ENCODE measurements around the gene TRIM37. TPM values are rescaled to one million over a fixed set of nuclear protein-coding genes. Genes with fewer than 3 reads are reported as not detected.

Gene TRIM37
- total RNA-seq, 1 experiment from 2014 or later, result 62.3 TPM

DNA sequence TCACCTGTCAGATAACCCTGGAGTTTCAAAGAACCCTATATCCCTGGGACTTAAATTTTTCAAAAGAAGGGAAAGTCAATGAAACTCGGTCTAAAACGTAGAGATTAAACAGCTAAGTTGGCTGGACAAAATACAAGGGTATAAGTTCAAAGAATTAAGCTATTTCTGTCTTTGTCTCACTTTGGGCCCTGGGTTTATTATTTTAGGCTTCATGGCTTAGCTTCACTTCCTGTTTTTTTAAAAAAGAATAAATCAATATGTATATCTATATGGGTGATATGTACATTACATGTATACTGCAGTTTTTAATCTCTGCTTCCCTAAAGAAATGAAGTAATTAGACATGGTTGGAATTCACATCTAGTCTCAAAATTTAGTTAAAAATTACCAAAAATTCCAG is 132.3 kb downstream of the TRIM37 start:
- CTCF ChIA-PET, result no interaction called here
- no peak overlapping the region for H3K27ac Mint-ChIP-seq

DNA sequence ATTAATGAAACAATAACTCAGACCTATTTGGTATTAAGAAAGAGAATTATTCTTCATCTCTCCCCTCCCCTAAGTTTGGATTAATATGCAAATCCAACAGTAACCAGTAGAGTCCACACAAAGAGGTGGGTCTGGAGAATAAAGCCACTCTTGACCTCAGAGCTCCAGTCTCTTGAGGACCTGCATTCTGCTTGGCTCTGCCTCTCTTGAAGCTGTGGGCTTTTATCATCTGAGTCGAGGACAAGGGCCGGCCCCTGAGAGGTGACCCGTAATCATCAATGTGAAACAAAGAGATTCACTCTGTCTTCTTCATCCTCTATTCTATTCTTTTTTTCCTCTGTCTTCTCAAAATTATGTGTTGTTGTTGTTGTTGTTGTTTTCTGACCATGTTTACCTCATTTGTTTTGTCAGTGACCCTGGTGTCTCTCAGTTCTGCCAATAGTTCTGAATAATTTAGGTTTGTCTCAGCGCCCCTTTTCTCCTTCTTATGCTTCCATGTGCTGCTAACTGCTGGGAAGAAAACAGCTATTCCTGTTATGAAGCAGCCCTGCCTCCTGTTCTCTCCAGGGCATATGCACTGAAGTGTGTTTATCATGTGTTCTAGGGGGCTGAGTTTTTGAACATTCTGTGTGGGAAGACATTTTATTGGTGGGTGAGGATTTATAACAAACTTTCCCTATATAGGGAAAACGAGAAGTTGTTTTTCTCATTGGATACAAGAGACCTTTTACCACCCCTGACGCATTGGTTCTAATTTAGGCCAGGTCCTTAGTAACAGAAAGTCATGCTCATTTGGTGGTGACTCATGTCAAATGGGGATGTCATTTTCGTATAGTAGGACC is 135.8 kb downstream of the TRIM37 start:
- DNase-seq (ENCODE audit: low spot score) (no peak), ATAC-seq (no peak)
- CTCF ChIA-PET, result interaction anchor here (0.7 to 1.9 kb wide), 3 partner anchors 11 to 452 kb away, joined by 3 to 6 read pairs (median 5); no protein-coding TSS in a partner anchor
- no peak overlapping the region for H3K27ac Mint-ChIP-seq
- no peaks in the 10 kb centered on the region for H3K36me3 Mint-ChIP-seq
- H3K27me3 Mint-ChIP-seq (ENCODE audit: low read depth), result no peaks in the 10 kb centered on the region
- peaks cover 29% of the 10 kb centered on the region for H3K4me1 Mint-ChIP-seq
- no peak overlapping the region for H3K4me3 Mint-ChIP-seq
- H3K9me3 Mint-ChIP-seq, result no peaks in the 10 kb centered on the region
- POLR2A ChIA-PET, result no interaction called here
- TF ChIP-seq JAZF1 (CRISPR knock-in tag; IDR thresholded peaks at IDR 0.05) (no peak), GTF2I (CRISPR knock-in tag; conservative IDR thresholded peaks at IDR 0.05) (no peak), SMAD4 (CRISPR knock-in tag; IDR thresholded peaks at IDR 0.05) (no peak), NFE2L1 (CRISPR knock-in tag; IDR thresholded peaks at IDR 0.05) (no peak), HMGA2 (CRISPR knock-in tag; IDR thresholded peaks at IDR 0.05) (no peak), TEAD1 (CRISPR knock-in tag; IDR thresholded peaks at IDR 0.05) (no peak), ZNF396 (CRISPR knock-in tag; IDR thresholded peaks at IDR 0.05; ENCODE audit: borderline replicate concordance) (no peak)
- TF ChIP-seq, protein P1, sequence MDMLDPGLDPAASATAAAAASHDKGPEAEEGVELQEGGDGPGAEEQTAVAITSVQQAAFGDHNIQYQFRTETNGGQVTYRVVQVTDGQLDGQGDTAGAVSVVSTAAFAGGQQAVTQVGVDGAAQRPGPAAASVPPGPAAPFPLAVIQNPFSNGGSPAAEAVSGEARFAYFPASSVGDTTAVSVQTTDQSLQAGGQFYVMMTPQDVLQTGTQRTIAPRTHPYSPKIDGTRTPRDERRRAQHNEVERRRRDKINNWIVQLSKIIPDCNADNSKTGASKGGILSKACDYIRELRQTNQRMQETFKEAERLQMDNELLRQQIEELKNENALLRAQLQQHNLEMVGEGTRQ (CRISPR knock-in tag; IDR thresholded peaks at IDR 0.05), result no peak
- TF ChIP-seq, protein P2, sequence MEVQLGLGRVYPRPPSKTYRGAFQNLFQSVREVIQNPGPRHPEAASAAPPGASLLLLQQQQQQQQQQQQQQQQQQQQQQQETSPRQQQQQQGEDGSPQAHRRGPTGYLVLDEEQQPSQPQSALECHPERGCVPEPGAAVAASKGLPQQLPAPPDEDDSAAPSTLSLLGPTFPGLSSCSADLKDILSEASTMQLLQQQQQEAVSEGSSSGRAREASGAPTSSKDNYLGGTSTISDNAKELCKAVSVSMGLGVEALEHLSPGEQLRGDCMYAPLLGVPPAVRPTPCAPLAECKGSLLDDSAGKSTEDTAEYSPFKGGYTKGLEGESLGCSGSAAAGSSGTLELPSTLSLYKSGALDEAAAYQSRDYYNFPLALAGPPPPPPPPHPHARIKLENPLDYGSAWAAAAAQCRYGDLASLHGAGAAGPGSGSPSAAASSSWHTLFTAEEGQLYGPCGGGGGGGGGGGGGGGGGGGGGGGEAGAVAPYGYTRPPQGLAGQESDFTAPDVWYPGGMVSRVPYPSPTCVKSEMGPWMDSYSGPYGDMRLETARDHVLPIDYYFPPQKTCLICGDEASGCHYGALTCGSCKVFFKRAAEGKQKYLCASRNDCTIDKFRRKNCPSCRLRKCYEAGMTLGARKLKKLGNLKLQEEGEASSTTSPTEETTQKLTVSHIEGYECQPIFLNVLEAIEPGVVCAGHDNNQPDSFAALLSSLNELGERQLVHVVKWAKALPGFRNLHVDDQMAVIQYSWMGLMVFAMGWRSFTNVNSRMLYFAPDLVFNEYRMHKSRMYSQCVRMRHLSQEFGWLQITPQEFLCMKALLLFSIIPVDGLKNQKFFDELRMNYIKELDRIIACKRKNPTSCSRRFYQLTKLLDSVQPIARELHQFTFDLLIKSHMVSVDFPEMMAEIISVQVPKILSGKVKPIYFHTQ (CRISPR knock-in tag; IDR thresholded peaks at IDR 0.05), result no peak
- TF ChIP-seq, protein P3, sequence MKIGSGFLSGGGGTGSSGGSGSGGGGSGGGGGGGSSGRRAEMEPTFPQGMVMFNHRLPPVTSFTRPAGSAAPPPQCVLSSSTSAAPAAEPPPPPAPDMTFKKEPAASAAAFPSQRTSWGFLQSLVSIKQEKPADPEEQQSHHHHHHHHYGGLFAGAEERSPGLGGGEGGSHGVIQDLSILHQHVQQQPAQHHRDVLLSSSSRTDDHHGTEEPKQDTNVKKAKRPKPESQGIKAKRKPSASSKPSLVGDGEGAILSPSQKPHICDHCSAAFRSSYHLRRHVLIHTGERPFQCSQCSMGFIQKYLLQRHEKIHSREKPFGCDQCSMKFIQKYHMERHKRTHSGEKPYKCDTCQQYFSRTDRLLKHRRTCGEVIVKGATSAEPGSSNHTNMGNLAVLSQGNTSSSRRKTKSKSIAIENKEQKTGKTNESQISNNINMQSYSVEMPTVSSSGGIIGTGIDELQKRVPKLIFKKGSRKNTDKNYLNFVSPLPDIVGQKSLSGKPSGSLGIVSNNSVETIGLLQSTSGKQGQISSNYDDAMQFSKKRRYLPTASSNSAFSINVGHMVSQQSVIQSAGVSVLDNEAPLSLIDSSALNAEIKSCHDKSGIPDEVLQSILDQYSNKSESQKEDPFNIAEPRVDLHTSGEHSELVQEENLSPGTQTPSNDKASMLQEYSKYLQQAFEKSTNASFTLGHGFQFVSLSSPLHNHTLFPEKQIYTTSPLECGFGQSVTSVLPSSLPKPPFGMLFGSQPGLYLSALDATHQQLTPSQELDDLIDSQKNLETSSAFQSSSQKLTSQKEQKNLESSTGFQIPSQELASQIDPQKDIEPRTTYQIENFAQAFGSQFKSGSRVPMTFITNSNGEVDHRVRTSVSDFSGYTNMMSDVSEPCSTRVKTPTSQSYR (CRISPR knock-in tag; IDR thresholded peaks at IDR 0.05), result no peak
- TF ChIP-seq, protein P4, sequence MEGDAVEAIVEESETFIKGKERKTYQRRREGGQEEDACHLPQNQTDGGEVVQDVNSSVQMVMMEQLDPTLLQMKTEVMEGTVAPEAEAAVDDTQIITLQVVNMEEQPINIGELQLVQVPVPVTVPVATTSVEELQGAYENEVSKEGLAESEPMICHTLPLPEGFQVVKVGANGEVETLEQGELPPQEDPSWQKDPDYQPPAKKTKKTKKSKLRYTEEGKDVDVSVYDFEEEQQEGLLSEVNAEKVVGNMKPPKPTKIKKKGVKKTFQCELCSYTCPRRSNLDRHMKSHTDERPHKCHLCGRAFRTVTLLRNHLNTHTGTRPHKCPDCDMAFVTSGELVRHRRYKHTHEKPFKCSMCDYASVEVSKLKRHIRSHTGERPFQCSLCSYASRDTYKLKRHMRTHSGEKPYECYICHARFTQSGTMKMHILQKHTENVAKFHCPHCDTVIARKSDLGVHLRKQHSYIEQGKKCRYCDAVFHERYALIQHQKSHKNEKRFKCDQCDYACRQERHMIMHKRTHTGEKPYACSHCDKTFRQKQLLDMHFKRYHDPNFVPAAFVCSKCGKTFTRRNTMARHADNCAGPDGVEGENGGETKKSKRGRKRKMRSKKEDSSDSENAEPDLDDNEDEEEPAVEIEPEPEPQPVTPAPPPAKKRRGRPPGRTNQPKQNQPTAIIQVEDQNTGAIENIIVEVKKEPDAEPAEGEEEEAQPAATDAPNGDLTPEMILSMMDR (IDR thresholded peaks at IDR 0.05), result no peak
- TF ChIP-seq, protein P5, sequence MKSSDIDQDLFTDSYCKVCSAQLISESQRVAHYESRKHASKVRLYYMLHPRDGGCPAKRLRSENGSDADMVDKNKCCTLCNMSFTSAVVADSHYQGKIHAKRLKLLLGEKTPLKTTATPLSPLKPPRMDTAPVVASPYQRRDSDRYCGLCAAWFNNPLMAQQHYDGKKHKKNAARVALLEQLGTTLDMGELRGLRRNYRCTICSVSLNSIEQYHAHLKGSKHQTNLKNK (CRISPR knock-in tag; IDR thresholded peaks at IDR 0.05), result no peak
- TF ChIP-seq, protein P6, sequence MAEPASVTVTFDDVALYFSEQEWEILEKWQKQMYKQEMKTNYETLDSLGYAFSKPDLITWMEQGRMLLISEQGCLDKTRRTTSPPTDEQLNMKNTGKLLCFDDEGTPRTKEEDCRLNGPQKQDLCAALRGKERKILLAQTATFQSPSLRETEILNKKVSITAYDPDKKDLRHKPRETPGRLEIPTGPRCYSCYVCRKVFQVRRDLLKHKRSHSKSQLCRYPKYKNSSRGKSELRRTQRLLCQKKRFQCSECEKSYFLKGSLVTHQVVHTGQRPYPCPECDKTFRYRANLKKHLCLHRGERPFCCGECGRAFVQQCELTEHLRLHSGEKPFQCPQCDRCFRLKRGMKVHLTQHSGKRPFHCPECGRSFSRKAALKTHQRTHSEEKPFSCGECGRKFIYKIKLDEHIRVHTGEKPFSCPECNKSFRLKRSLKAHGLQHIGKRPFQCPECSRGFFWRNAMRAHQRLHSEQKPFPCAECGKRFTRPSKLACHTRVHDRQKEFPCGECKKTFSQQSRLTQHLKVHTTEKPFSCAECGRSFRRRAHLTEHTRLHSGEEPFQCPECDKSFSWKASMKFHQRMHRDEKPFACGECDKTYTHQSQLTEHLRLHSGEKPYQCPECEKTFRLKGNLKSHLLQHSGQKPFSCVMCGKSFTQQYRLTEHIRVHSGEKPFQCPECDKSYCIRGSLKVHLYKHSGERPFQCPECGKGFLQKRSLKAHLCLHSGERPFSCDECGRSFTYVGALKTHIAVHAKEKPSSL (CRISPR knock-in tag; conservative IDR thresholded peaks at IDR 0.05), result no peak
- TF ChIP-seq, protein P7, sequence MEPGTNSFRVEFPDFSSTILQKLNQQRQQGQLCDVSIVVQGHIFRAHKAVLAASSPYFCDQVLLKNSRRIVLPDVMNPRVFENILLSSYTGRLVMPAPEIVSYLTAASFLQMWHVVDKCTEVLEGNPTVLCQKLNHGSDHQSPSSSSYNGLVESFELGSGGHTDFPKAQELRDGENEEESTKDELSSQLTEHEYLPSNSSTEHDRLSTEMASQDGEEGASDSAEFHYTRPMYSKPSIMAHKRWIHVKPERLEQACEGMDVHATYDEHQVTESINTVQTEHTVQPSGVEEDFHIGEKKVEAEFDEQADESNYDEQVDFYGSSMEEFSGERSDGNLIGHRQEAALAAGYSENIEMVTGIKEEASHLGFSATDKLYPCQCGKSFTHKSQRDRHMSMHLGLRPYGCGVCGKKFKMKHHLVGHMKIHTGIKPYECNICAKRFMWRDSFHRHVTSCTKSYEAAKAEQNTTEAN (CRISPR knock-in tag; IDR thresholded peaks at IDR 0.05), result no peak
- TF ChIP-seq, protein P8, sequence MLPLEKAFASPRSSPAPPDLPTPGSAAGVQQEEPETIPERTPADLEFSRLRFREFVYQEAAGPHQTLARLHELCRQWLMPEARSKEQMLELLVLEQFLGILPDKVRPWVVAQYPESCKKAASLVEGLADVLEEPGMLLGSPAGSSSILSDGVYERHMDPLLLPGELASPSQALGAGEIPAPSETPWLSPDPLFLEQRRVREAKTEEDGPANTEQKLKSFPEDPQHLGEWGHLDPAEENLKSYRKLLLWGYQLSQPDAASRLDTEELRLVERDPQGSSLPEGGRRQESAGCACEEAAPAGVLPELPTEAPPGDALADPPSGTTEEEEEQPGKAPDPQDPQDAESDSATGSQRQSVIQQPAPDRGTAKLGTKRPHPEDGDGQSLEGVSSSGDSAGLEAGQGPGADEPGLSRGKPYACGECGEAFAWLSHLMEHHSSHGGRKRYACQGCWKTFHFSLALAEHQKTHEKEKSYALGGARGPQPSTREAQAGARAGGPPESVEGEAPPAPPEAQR (CRISPR knock-in tag; IDR thresholded peaks at IDR 0.05), result no peak
- TF ChIP-seq, protein P9, sequence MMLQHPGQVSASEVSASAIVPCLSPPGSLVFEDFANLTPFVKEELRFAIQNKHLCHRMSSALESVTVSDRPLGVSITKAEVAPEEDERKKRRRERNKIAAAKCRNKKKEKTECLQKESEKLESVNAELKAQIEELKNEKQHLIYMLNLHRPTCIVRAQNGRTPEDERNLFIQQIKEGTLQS (CRISPR knock-in tag; conservative IDR thresholded peaks at IDR 0.05), result no peak

More for the DNA sequence above, 132.3 kb downstream of the TRIM37 start:
- Mint-ChIP-seq H3K4me1 (peaks cover 9% of the 10 kb centered on the region), H3K27me3 (ENCODE audit: low read depth) (no peaks in the 10 kb centered on the region), H3K9me3 (no peaks in the 10 kb centered on the region), H3K36me3 (no peaks in the 10 kb centered on the region), H3K4me3 (no peak overlapping the region)
- ATAC-seq, result no peak
- TF ChIP-seq ZNF423 (CRISPR knock-in tag; IDR thresholded peaks at IDR 0.05) (no peak), RELA (CRISPR knock-in tag; IDR thresholded peaks at IDR 0.05; ENCODE audit: borderline replicate concordance) (no peak), GTF2I (CRISPR knock-in tag; conservative IDR thresholded peaks at IDR 0.05) (no peak)
- TF ChIP-seq, protein P10, sequence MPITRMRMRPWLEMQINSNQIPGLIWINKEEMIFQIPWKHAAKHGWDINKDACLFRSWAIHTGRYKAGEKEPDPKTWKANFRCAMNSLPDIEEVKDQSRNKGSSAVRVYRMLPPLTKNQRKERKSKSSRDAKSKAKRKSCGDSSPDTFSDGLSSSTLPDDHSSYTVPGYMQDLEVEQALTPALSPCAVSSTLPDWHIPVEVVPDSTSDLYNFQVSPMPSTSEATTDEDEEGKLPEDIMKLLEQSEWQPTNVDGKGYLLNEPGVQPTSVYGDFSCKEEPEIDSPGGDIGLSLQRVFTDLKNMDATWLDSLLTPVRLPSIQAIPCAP (CRISPR knock-in tag; IDR thresholded peaks at IDR 0.05), result no peak
- POLR2A ChIA-PET, result no interaction called here
- DNase-seq (ENCODE audit: low spot score), result no peak

Data from WTC11 (cell line).